A673 (cell line): ENCODE data around the gene KDM3A. TPM values are rescaled to one million over a fixed set of nuclear protein-coding genes. Genes with fewer than 3 reads are reported as not detected.

ENCODE experiments used
- BruUV-seq: library from RNA; stranded (reverse); fragments of 400-500 nt; replicated peaks from 2 replicates; lab custom pipeline; 2021; lab: Mats Ljungman, UMichigan
- CTCF ChIA-PET: fragments of 300-600 bp; sonication (Branson Sonifier 250); formaldehyde crosslinking; loops from one replicate; lab custom pipeline; 2022; ENCODE audit warnings: antibody characterized with exemption; lab: Charles Lee
- POLR2A ChIA-PET: fragments of 300-600 bp; sonication (Branson Sonifier 250); formaldehyde crosslinking; loops from one replicate; lab custom pipeline; 2022; ENCODE audit warnings: antibody characterized with exemption; ENCODE audit not compliant: low non-redundant PET; lab: Charles Lee
- DNase-seq: peaks from one replicate; pipeline ENCODE4 v3.0.0-alpha.2; 2015; ENCODE audit warnings: low spot score
- H3K27ac ChIP-seq: fragments of 200-600 bp; sonication (generic); 2 replicates; pipeline ENCODE4 v1.5.1; 2016; ENCODE audit warnings: mixed run types, low read depth, mild to moderate bottlenecking, mixed read lengths, antibody characterized with exemption, low read length; ENCODE audit not compliant: poor library complexity, severe bottlenecking
- H3K27me3 ChIP-seq: fragments of 200-600 bp; sonication (generic); replicated peaks from 2 replicates; pipeline ENCODE4 v1.6.1; 2017; ENCODE audit warnings: mixed run types, low read depth, mild to moderate bottlenecking, mixed read lengths, antibody characterized with exemption, low read length; ENCODE audit not compliant: insufficient read depth, poor library complexity
- H3K36me3 ChIP-seq: fragments of 200-600 bp; sonication (generic); 2 replicates; pipeline ENCODE4 v1.6.1; 2016; ENCODE audit warnings: mixed run types, mild to moderate bottlenecking, mixed read lengths, antibody characterized with exemption, low read length; ENCODE audit not compliant: insufficient read depth, poor library complexity, severe bottlenecking
- H3K4me1 ChIP-seq: fragments of 200-600 bp; sonication (generic); 2 replicates; pipeline ENCODE4 v1.6.1; 2017; ENCODE audit warnings: mixed run types, mild to moderate bottlenecking, mixed read lengths, antibody characterized with exemption, low read length; ENCODE audit not compliant: insufficient read depth, poor library complexity, severe bottlenecking
- H3K4me3 ChIP-seq: fragments of 200-600 bp; sonication (generic); 2 replicates; pipeline ENCODE4 v1.5.1; 2016; ENCODE audit warnings: low read depth, mixed run types, mild to moderate bottlenecking, mixed read lengths, low read length; ENCODE audit not compliant: poor library complexity, severe bottlenecking
- H3K9me3 ChIP-seq: fragments of 200-600 bp; sonication (generic); 2 replicates; pipeline ENCODE4 v1.6.1; 2016; ENCODE audit warnings: mixed run types, low read depth, mild to moderate bottlenecking, mixed read lengths, antibody characterized with exemption, low read length; ENCODE audit not compliant: poor library complexity, severe bottlenecking
- CTCF ChIP-seq: fragments of 300-800, 200-600 bp; sonication (generic); conservative IDR thresholded peaks from 2 replicates; pipeline ENCODE4 v1.5.1; 2017; ENCODE audit warnings: low read depth, mild to moderate bottlenecking, antibody characterized with exemption, low read length, moderate library complexity, mixed read lengths
- EZH2 ChIP-seq: fragments of 200-600 bp; sonication (generic); IDR thresholded peaks from 2 replicates; pipeline ENCODE4 v1.6.1; 2017; ENCODE audit warnings: borderline replicate concordance, low read depth, mild to moderate bottlenecking, mixed read lengths, antibody characterized with exemption, low read length; ENCODE audit not compliant: poor library complexity, severe bottlenecking
- intact Hi-C: fragments of 100-400 bp; cut with micrococcal nuclease; formaldehyde crosslinking; loops from one replicate; pipeline ENCODE4 v1.10.0; 2022; ENCODE audit not compliant: unreplicated experiment
- total RNA-seq: library from RNA; stranded (reverse); gene quantifications from 2 replicates; pipeline ENCODE4 v1.2.3, GENCODE V29; 2021

KDM3A gene
- total RNA-seq, 1 experiment from 2014 or later: 40.7 TPM

- DNase-seq: no peak
- ChIA-PET CTCF (no interaction called here), POLR2A (no interaction called here)
- Histone ChIP-seq H3K4me1 (no peaks in the 10 kb centered on the region), H3K4me3 (no peak overlapping the region), H3K36me3 (peaks cover 70% of the 10 kb centered on the region), H3K27me3 (no peaks in the 10 kb centered on the region), H3K9me3 (no peaks in the 10 kb centered on the region), H3K27ac (no peak overlapping the region)
- intact Hi-C loops: no loop called here
- TF ChIP-seq CTCF: no peak
- TF ChIP-seq EZH2: no peak
- no TSS peak for BruUV-seq
Observed at GRCh38 chr2:86476092-86476491, 34.9 kb downstream of the KDM3A start.

- H3K9me3 ChIP-seq: no peaks in the 10 kb centered on the region
- CTCF ChIA-PET: no interaction called here
- no TSS peak for BruUV-seq
- no peaks in the 10 kb centered on the region for H3K27me3 ChIP-seq
- POLR2A ChIA-PET: no interaction called here
- TF ChIP-seq EZH2 (no peak), CTCF (no peak)
- no peak overlapping the region for H3K4me3 ChIP-seq
- H3K4me1 ChIP-seq: no peaks in the 10 kb centered on the region
- DNase-seq: no peak
- peaks cover 78% of the 10 kb centered on the region for H3K36me3 ChIP-seq
- intact Hi-C loops: no loop called here
- H3K27ac ChIP-seq: no peak overlapping the region
Observed at GRCh38 chr2:86476918-86477317, 35.7 kb downstream of the KDM3A start.

GRCh38 chr2:86477349-86477748 lies 36.2 kb downstream of the KDM3A start:
- POLR2A ChIA-PET: no interaction called here

More at GRCh38 chr2:86477349-86477748, 36.2 kb downstream of the KDM3A start:
- Histone ChIP-seq H3K36me3 (peaks cover 79% of the 10 kb centered on the region), H3K27me3 (no peaks in the 10 kb centered on the region), H3K9me3 (no peaks in the 10 kb centered on the region), H3K4me3 (no peak overlapping the region), H3K27ac (no peak overlapping the region), H3K4me1 (no peaks in the 10 kb centered on the region)
- no peak for DNase-seq
- intact Hi-C loops: no loop called here
- no peak for TF ChIP-seq CTCF
- no TSS peak for BruUV-seq
- CTCF ChIA-PET: no interaction called here
